HCT116 (cell line): ENCODE results near the gene C4BPB. TPM values are rescaled to one million over a fixed set of nuclear protein-coding genes. Genes with fewer than 3 reads are reported as not detected.

Source experiments
- ATAC-seq: fragments of 200-7000 bp; cut with Tn5 transposase; 2 replicates; pipeline ENCODE4 v1.9.1; 2020; ENCODE audit warnings: mild to moderate bottlenecking, moderate library complexity
- BruUV-seq: library from RNA; stranded (reverse); fragments of 400-500 nt; replicated peaks from 2 replicates; lab custom pipeline; 2021; lab: Mats Ljungman, UMichigan
- CTCF ChIA-PET: fragments of 300-600 bp; sonication (Branson Sonifier 250); formaldehyde crosslinking; loops from one replicate; lab custom pipeline; 2021; ENCODE audit warnings: antibody characterized with exemption; lab: Charles Lee
- POLR2A ChIA-PET: fragments of 300-600, 350-600 bp; sonication (Branson Sonifier 250); formaldehyde crosslinking; loops from one replicate; lab custom pipeline; 2021; ENCODE audit warnings: antibody characterized with exemption; lab: Charles Lee
- RAD21 ChIA-PET, 2 experiments: fragments of 300-600 bp; sonication (Branson Sonifier 250); formaldehyde crosslinking; loops; one replicate each; lab custom pipeline; 2023; ENCODE audit warnings: low total read pairs in 2 of 2; ENCODE audit not compliant: uncharacterized antibody in 2 of 2, unreplicated experiment in 2 of 2, low non-redundant PET in 1 of 2; lab: Charles Lee
- DNase-seq: peaks from one replicate; pipeline ENCODE4 v3.0.0-alpha.2; 2010; ENCODE audit warnings: low read depth, low spot score
- H2AFZ ChIP-seq: fragments of 200-600 bp; shearing (Covaris generic), sonication (generic); 2 replicates; pipeline ENCODE4 v1.6.1; 2017; ENCODE audit warnings: low read depth, mixed run types, mixed read lengths, antibody characterized with exemption, low read length; ENCODE audit not compliant: poor library complexity, severe bottlenecking
- H3K27ac ChIP-seq: 2 replicates; pipeline ENCODE4 v1.5.1; 2012; ENCODE audit warnings: low read depth, low read length
- H3K27me3 ChIP-seq: fragments of 200-600 bp; sonication (generic); 2 replicates; pipeline ENCODE4 v1.6.1; 2016; ENCODE audit warnings: mixed run types, low read length, mixed read lengths; ENCODE audit not compliant: insufficient read depth
- H3K36me3 ChIP-seq, 2 experiments: fragments of 200-500 bp in 1 of 2; fragments of 200-600 bp in 1 of 2; sonication (Bioruptor generic) in 1 of 2; sonication (generic) in 1 of 2; 2 replicates each; pipeline versions ENCODE4 v1.5.1 to v1.6.1; 2014 to 2016; ENCODE audit warnings: low read length in 2 of 2, inconsistent platforms in 1 of 2, mixed read lengths in 1 of 2, mixed run types in 1 of 2; ENCODE audit not compliant: insufficient read depth in 2 of 2, control insufficient read depth in 1 of 2
- H3K4me1 ChIP-seq, 2 experiments: fragments of 200-600 bp in 1 of 2; sonication (generic) in 1 of 2; 2 replicates each; pipeline versions ENCODE4 v1.5.1 to v1.6.1; 2012 to 2017; ENCODE audit warnings: low read length in 2 of 2, inconsistent platforms in 1 of 2, mild to moderate bottlenecking in 1 of 2, mixed read lengths in 1 of 2, mixed run types in 1 of 2, moderate library complexity in 1 of 2; ENCODE audit not compliant: insufficient read depth in 2 of 2, control insufficient read depth in 1 of 2
- H3K4me2 ChIP-seq: fragments of 200-600 bp; sonication (generic); 2 replicates; pipeline ENCODE4 v1.6.1; 2017; ENCODE audit warnings: mixed run types, low read length, mixed read lengths
- H3K4me3 ChIP-seq, 2 experiments: fragments of 200-600 bp in 1 of 2; sonication (generic) in 1 of 2; replicated peaks in 1 of 2; 2 replicates each; pipeline ENCODE4 v1.5.1; 2011 to 2016; ENCODE audit warnings: low read length in 2 of 2, control low read depth in 1 of 2, low read depth in 1 of 2, mild to moderate bottlenecking in 1 of 2, mixed read lengths in 1 of 2, mixed run types in 1 of 2
- H3K79me2 ChIP-seq: fragments of 200-600 bp; sonication (generic); 2 replicates; pipeline ENCODE4 v1.6.1; 2017; ENCODE audit warnings: mild to moderate bottlenecking, mixed run types, low read length, moderate library complexity, mixed read lengths; ENCODE audit not compliant: insufficient read depth
- H3K9ac ChIP-seq: fragments of 200-600 bp; sonication (generic); 2 replicates; pipeline ENCODE4 v1.6.1; 2016; ENCODE audit warnings: low read length, mixed read lengths
- H3K9me2 ChIP-seq: fragments of 200-600 bp; sonication (generic), shearing (Covaris generic); 2 replicates; pipeline ENCODE4 v1.6.1; 2017; ENCODE audit warnings: mixed run types, mild to moderate bottlenecking, moderate library complexity; ENCODE audit not compliant: insufficient read depth
- H3K9me3 ChIP-seq, 2 experiments: fragments of 200-500 bp in 1 of 2; fragments of 200-600 bp in 1 of 2; sonication (Bioruptor generic) in 1 of 2; sonication (generic) in 1 of 2; 2 replicates each; pipeline ENCODE4 v1.6.1; 2014 to 2017; ENCODE audit warnings: low read length in 2 of 2, mixed read lengths in 2 of 2, inconsistent platforms in 1 of 2, low read depth in 1 of 2, mild to moderate bottlenecking in 1 of 2, mixed run types in 1 of 2, moderate library complexity in 1 of 2; ENCODE audit not compliant: control insufficient read depth in 1 of 2, insufficient read depth in 1 of 2
- H4K20me1 ChIP-seq: fragments of 200-600 bp; sonication (generic), shearing (Covaris generic); 2 replicates; pipeline ENCODE4 v1.6.1; 2017; ENCODE audit warnings: mixed run types, mild to moderate bottlenecking, moderate library complexity; ENCODE audit not compliant: insufficient read depth
- ATF3 ChIP-seq: IDR thresholded peaks from 2 replicates; pipeline ENCODE4 v1.6.1; 2012
- CEBPB ChIP-seq: IDR thresholded peaks from 2 replicates; pipeline ENCODE4 v1.6.1; 2012; ENCODE audit warnings: low read depth
- EGR1 ChIP-seq: IDR thresholded peaks from 2 replicates; pipeline ENCODE4 v1.6.1; 2012; ENCODE audit warnings: low read depth
- ELF1 ChIP-seq: IDR thresholded peaks from 2 replicates; pipeline ENCODE4 v1.6.1; 2012; ENCODE audit warnings: low read depth, borderline replicate concordance
- EZH2 ChIP-seq: fragments of 200-600 bp; sonication (generic); IDR thresholded peaks from 2 replicates; pipeline ENCODE4 v1.6.1; 2017; ENCODE audit warnings: antibody characterized with exemption, mixed run types
- EZH2phosphoT487 ChIP-seq: fragments of 200-600 bp; IDR thresholded peaks from 2 replicates; pipeline ENCODE4 v1.6.1; 2018; ENCODE audit warnings: antibody characterized with exemption, borderline replicate concordance
- FOSL1 ChIP-seq: IDR thresholded peaks from 2 replicates; pipeline ENCODE4 v1.6.1; 2012; ENCODE audit warnings: low read depth
- MAX ChIP-seq: IDR thresholded peaks from 2 replicates; pipeline ENCODE4 v1.6.1; 2012
- RAD21 ChIP-seq: IDR thresholded peaks from 2 replicates; pipeline ENCODE4 v1.6.1; 2012; ENCODE audit warnings: low read depth, mild to moderate bottlenecking
- REST ChIP-seq: IDR thresholded peaks from 2 replicates; pipeline ENCODE4 v1.6.1; 2012; ENCODE audit warnings: low read depth
- SIN3A ChIP-seq: IDR thresholded peaks from 2 replicates; pipeline ENCODE4 v1.6.1; 2012; ENCODE audit warnings: low read depth
- SRF ChIP-seq: IDR thresholded peaks from 2 replicates; pipeline ENCODE4 v1.6.1; 2012; ENCODE audit warnings: low read depth
- TCF7L2 ChIP-seq: IDR thresholded peaks from 2 replicates; pipeline ENCODE4 v1.7.0; 2011; ENCODE audit warnings: borderline replicate concordance, inconsistent platforms; ENCODE audit not compliant: insufficient read depth, insufficient read length; ENCODE audit errors: extremely low read depth
- YY1 ChIP-seq: IDR thresholded peaks from 2 replicates; pipeline ENCODE4 v1.6.1; 2011; ENCODE audit warnings: low read length, low read depth, moderate library complexity, mild to moderate bottlenecking; ENCODE audit not compliant: insufficient replicate concordance; ENCODE audit errors: extremely low read depth
- ZBTB33 ChIP-seq: IDR thresholded peaks from 2 replicates; pipeline ENCODE4 v1.6.1; 2011; ENCODE audit warnings: mild to moderate bottlenecking, low read length, moderate library complexity; ENCODE audit not compliant: insufficient replicate concordance; ENCODE audit errors: extremely low read depth
- ZNF274 ChIP-seq: fragments of 200-500 bp; sonication (Bioruptor generic); IDR thresholded peaks from 2 replicates; pipeline ENCODE4 v1.6.1; 2014; ENCODE audit warnings: mild to moderate bottlenecking, low read depth, low read length, inconsistent platforms
- intact Hi-C: fragments of 100-400 bp; cut with micrococcal nuclease; formaldehyde crosslinking; loops from 2 replicates; pipeline ENCODE4 v1.10.0; 2022
- total RNA-seq: library from RNA; stranded (reverse); gene quantifications from one replicate; pipeline ENCODE4 v1.2.1, GENCODE V29; 2021; ENCODE audit not compliant: unreplicated experiment

C4BPB gene
- total RNA-seq, 1 experiment from 2014 or later: not detected

- Histone ChIP-seq H3K9ac (no peak overlapping the region), H2AFZ (no peak overlapping the region), H3K36me3 (peaks cover 3 to 12% of the 10 kb centered on the region in 2 experiments; a peak in 1 of 4 replicates), H3K27me3 (no peaks in the 10 kb centered on the region), H3K27ac (no peak overlapping the region), H3K79me2 (no peaks in the 10 kb centered on the region), H3K4me1 (no peaks in the 10 kb centered on the region), H3K9me2 (no peaks in the 10 kb centered on the region), H3K4me3 (no peak overlapping the region), H4K20me1 (no peaks in the 10 kb centered on the region), H3K4me2 (no peak overlapping the region), H3K9me3 (no peaks in the 10 kb centered on the region)
- ChIA-PET CTCF (no interaction called here), RAD21 (no interaction called here), POLR2A (no interaction called here)
- TF ChIP-seq ZNF274 (no peak), FOSL1 (no peak), ZBTB33 (no peak), ATF3 (no peak), TCF7L2 (no peak), EZH2 (no peak), RAD21 (no peak), MAX (no peak), ELF1 (no peak), REST (no peak), EGR1 (no peak), CEBPB (no peak), SRF (no peak), SIN3A (no peak), EZH2phosphoT487 (no peak), YY1 (no peak)
- BruUV-seq: no TSS peak
- ATAC-seq (no peak), DNase-seq (no peak)
- intact Hi-C loops: no loop called here
These were observed 21.5 kb upstream of the C4BPB start for GRCh38 chr1:207067185-207067584.
